ENCODE data around the gene TBX10.
A peak's percentile ranks its signal among the peaks of the same experiment; 100 is the strongest.
"Not testable (repeated sequence)": the region's sequence is repeated elsewhere in the genome, so short reads cannot be mapped to it uniquely, and the experiment has no call there.

The TBX10 gene

DNA sequence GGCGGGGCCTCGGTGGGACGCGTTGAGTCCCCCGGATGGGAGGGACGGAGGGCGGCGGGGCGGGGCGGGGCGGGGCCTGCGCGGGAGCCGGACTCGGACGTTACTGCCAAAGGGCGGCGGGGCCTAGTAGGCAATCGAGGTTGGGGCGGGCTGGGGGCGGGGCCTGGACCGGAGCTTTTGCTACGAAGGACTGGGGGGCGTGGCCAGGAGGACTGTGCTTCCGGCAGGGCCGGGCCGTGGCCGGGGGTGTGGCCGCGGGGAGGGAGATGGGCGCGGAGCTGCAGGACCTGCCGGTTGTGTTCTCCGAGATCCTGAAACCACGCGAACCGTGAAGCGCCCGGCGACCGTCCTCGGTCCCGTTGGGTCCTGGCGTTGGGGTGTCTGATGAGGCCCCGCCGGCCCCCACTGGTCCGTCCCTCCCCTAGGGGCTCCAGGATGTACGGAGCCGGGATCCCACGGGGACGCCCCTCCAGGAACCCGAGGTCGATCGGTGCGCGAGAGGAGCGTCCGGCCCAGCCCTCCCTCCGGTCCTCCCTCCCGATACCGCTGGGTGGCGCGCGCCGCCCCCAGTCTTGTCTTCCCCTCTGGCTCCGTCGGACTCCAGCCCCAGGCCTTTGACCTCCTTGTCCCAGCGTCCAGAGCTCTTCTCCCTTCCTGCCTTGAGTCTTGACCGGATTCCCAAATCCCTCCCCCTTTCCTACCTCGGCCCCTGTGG is 9.2 kb downstream of the TBX10 start:
- peak; percentile 95 for DNase-seq

DNA sequence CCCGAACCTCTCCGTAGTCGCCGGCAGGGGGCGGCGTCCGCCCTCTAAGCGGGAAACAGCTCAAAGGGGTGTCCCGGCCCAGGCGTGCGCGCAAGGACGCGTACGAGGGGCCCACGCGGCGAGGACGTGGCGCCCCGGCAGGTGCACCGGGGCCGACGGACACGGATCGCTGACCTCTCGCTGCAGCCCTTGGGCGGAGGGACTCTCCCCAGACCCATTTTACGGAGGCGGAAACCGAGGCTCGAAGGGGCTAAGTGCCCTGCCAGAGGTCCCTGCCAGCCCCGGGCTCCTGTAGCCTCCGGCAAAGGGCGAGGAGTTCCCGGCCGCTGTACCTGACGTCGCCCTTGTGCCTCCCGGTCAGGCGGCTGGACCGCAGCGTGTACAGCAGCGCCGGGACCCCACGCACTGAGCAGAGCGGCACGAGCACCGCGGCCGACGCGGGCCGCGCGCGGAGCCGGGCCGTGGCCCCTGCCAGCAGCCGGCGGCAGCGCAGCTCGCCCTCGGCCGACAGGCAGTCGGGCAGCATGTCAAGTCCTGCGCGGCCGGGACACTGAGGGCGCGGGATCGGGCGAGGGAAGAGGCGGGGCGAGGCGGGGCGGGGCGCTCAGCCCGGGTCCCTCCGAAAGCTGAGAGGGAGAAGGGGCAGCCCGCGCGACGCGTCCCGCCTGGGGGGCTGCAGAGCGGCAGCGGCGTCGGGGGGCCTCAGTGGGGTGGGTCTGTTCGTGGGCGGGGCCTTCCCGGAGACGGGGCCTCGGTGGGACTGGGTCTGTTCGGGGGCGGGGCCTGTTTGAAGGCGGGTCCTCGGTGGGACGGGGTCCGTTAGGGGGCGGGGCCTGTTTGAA is 10.0 kb downstream of the TBX10 start, which contains the start of gene NUDT8:
NUDT8 (minus strand) TSS at position 552 of the 842 bp plus-strand sequence; CDS start at position 526, 26 bp downstream.
- peak; percentile 91 for DNase-seq

DNA sequence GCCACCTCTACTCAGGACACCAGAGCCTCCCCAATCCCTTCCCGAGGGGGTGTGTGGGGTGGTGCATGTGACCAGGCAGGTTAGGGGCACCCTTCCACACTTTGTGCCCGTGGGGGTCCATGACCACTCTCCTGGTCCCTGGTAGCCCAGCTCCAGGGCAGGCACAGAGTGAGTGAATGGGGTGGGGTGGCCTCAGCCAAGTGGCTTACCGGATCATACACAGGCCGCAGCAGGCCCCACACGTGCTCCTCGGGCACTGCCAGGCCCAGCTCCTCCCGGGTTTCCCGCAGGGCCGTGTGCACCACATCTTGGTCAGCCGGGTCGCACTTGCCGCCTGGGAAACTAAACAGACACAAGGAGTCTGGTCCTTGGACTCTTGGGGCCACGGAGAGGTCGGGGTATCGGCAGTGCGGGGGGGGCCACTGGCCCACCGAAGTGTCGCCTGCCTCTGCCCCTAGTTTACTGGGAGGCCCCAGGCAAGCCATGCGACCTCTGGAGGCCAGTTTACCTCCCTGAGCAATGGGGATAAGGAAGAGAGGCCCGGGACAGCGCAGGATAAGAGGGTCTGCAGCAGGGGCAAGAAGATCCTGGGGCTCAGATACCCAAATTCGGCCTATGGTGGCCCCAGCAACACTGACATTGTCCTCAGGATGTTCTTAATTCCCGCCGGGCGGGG is 10.7 kb downstream of the TBX10 start:
- DNase-seq: no peak

- DNase-seq: no peak
These were observed 11.5 kb downstream of the TBX10 start for GRCh38 chr11:67627812-67628624.

GRCh38 chr11:67627441-67627811 is 12.1 kb downstream of the TBX10 start:
- no peak for DNase-seq

DNA sequence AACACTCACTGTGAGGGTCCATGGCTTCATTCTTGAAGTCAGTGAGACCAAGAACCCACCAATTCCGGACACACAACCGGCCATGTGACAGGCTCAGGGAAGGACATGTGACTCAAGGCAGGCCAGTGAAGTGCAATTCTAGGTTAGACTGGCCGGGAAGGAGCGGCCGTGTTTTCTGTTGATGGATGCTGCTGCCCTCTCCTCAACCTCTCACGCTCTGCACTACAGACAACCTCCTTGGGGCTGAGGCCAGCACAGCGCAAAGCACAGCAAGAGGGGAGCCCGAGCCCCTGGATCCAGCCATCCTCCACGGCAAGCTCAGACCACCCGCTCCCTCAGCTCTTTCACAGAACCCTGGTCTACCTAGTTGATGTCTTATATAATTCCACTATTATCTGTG is 12.6 kb downstream of the TBX10 start:
- DNase-seq: no peak

- DNase-seq: not testable (repeated sequence)
These were observed 13.3 kb downstream of the TBX10 start for GRCh38 chr11:67626131-67626833.

DNA sequence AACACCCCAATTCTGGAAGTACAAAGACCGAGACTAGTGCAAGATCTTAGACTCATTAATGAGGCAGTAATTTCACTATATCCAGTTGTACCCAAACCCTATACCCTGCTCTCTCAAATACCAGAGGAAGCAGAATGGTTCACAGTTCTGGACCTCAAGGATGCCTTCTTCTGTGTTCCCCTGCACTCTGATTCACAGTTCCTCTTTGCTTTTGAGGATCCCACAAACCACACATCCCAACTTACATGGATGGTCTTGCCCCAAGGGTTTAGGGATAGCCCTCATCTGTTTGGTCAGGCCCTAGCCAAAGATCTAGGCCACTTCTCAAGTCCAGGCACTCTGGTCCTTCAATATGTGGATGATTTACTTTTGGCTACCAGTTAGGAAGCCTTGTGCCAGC is 15.8 kb downstream of the TBX10 start:
- not testable (repeated sequence) for DNase-seq

GRCh38 chr11:67622905-67623304 is 16.7 kb downstream of the TBX10 start:
- DNase-seq: not testable (repeated sequence)

DNA sequence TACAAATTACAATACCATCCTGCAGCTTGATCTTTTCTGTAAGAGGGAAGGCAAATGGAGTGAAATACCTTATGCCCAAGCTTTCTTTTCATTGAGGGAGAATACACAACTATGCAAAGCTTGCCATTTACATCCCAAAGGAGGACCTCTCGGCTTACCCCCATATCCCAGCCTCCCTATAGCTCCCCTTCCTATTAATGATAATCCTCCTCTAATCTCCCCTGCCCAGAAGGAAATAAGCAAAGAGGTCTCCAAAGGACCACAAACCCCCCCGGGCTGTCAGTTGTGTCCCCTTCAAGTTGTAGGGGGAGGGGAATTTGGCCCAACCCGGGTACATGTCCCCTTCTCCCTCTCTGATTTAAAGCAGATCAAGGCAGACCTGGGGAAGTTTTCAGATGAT is 17.6 kb downstream of the TBX10 start:
- not testable (repeated sequence) for DNase-seq

GRCh38 chr11:67620621-67621020 is 18.9 kb downstream of the TBX10 start:
- not testable (repeated sequence) for DNase-seq

DNA sequence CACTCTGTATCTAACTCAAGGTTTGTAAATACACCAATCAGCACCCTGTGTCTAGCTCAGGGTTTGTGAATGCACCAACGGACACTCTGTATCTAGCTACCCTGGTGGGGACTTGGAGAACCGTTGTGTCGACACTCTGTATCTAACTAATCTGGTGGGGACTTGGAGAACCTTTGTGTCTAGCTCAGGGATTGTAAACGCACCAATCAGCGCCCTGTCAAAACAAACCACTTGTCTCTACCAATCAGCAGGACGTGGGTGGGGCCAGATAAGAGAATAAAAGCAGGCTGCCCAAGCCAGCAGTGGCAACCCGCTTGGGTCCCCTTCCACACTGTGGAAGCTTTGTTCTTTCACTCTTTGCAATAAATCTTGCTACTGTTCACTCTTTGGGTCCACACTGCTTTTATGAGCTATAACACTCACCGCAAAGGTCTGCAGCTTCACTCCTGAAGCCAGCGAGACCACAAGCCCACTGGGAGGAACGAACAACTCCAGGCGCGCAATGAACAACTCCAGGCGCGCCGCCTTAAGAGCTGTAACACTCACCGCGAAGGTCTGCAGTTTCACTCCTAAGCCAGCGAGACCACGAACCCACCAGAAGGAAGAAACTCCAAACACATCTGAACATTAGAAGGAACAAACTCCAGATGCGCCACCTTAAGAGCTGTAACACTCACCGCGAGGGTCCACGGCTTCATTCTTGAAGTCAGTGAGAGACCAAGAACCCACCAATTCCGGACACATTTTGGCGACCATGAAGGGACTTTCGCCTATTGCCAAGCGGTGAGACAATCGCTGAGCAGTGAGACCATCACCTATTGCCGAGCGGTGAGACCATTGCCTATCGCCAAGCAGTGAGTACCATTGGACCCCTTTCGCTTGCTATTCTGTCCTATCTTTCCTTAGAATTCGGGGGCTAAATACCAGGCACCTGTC is 19.6 kb downstream of the TBX10 start:
- not testable (repeated sequence) for DNase-seq

DNA sequence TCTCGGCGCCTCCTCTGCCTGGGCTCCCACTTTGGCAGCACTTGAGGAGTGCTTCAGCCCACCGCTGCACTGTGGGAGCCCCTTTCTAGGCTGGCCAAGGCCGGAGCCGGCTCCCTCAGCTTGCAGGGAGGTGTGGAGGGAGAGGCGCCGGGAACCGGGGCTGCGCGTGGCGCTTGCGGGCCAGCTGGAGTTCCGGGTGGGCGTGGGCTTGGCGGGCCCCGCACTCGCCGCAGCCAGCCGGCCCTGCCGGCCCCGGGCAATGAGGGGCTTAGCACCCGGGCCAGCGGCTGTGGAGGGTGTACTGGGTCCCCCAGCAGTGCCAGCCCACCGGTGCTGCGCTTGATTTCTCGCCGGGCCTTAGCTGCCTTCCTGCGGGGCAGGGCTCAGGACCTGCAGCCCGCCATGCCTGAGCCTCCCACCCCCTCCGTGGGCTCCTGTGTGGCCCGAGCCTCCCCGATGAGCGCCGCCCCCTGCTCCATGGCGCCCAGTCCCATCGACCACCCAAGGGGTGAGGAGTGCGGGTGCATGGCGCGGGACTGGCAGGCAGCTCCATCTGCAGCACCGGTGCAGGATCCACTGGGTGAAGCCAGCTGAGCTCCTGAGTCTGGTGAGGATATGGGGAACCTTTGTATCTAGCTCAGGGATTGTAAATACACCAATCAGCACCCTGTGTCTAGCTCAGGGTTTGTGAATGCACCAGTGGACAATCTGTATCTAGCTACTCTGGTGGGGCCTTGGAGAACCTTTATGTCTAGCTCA is 20.5 kb downstream of the TBX10 start:
- DNase-seq: not testable (repeated sequence)

- DNase-seq: no peak
These were observed 22.2 kb downstream of the TBX10 start for GRCh38 chr11:67617243-67617953.

DNA sequence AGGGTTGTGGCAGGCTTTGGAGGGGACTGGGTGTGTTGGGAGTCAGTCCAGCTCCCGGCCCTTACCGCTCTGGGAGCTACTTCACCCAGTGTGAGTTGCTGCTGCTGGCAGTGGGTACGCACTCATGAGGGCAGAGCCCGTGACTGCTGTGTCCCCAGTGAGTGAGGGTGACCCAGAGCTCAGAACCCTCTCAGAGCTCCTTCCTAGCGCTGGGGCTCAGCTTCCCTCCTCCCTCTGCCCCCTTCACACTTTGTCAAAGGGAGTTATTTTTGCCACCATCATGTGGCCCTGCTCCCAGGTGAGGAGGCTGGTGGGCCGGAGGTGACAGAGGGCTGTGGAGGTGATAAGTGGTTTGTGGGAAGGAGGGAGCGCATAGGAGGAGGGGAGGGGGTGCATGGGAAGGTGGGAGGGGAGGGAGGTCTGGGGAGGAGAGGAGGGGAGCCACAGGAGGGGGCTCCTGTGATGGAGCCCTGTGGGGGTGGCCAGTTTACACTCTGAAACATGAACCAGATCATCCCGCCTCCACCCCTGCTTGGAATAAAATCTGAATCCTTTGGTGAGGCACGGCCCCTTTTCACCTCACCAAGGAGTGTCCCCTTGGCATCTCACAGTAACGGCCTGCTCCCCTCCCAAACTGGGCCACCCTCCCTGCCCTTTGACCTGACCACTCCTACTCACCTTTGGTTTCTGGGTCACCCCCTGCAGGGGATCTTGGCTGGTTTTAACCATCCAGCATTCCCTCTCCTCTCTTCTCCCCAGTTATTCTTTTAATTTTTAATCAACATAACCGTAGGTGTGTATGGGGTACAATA is 22.9 kb downstream of the TBX10 start:
- no peak for DNase-seq

GRCh38 chr11:67615728-67616430 is 23.7 kb downstream of the TBX10 start:
- DNase-seq: peak; percentile 13
